H9 (cell line): ENCODE measurements around the gene BMERB1. TPM values are rescaled to one million over a fixed set of nuclear protein-coding genes. Genes with fewer than 3 reads are reported as not detected.
A peak's percentile ranks its signal among the peaks of the same experiment; 100 is the strongest.

Experiments used
- DNase-seq: peaks from one replicate; pipeline ENCODE4 v3.0.0-alpha.2; 2017
- H2AFZ ChIP-seq: one replicate; pipeline ENCODE4 v1.6.1; 2013; ENCODE audit warnings: mild to moderate bottlenecking, low read length, control low read depth, moderate library complexity
- H2AK5ac ChIP-seq: 2 replicates; pipeline ENCODE4 v1.6.1; 2013; ENCODE audit warnings: low read length, control low read depth, mixed read lengths; ENCODE audit not compliant: insufficient read length
- H2BK120ac ChIP-seq: one replicate; pipeline ENCODE4 v1.6.1; 2013; ENCODE audit warnings: low read depth, mild to moderate bottlenecking, low read length, control low read depth, inconsistent platforms; ENCODE audit not compliant: poor library complexity, severe bottlenecking
- H2BK12ac ChIP-seq: 2 replicates; pipeline ENCODE4 v1.6.1; 2013; ENCODE audit warnings: low read length, control low read depth, mixed read lengths, low read depth; ENCODE audit not compliant: insufficient read length
- H2BK15ac ChIP-seq: 2 replicates; pipeline ENCODE4 v1.6.1; 2013; ENCODE audit warnings: low read depth, low read length, control low read depth
- H2BK20ac ChIP-seq: one replicate; pipeline ENCODE4 v1.6.1; 2013; ENCODE audit warnings: low read depth, mild to moderate bottlenecking, low read length, control low read depth, inconsistent platforms; ENCODE audit not compliant: poor library complexity, severe bottlenecking
- H2BK5ac ChIP-seq: 2 replicates; pipeline ENCODE4 v1.6.1; 2013; ENCODE audit warnings: low read length, control low read depth, mixed read lengths; ENCODE audit not compliant: insufficient read length
- H3K14ac ChIP-seq: 2 replicates; pipeline ENCODE4 v1.6.1; 2013; ENCODE audit warnings: low read length, control low read depth; ENCODE audit not compliant: insufficient read depth
- H3K18ac ChIP-seq: 2 replicates; pipeline ENCODE4 v1.6.1; 2013; ENCODE audit warnings: low read depth, mild to moderate bottlenecking, mixed read lengths, low read length, control low read depth; ENCODE audit not compliant: insufficient read length
- H3K23ac ChIP-seq: 2 replicates; pipeline ENCODE4 v1.6.1; 2013; ENCODE audit warnings: low read length, control low read depth, mixed read lengths, low read depth; ENCODE audit not compliant: insufficient read length
- H3K23me2 ChIP-seq: 2 replicates; pipeline ENCODE4 v1.6.1; 2013; ENCODE audit warnings: low read depth, mild to moderate bottlenecking, mixed read lengths, low read length, control low read depth; ENCODE audit not compliant: insufficient read length, poor library complexity, severe bottlenecking
- H3K27ac ChIP-seq: 2 replicates; pipeline ENCODE4 v1.5.1; 2013; ENCODE audit warnings: low read length, control low read depth, mixed read lengths, low read depth; ENCODE audit not compliant: insufficient read length
- H3K27me3 ChIP-seq: 2 replicates; pipeline ENCODE4 v1.6.1; 2013; ENCODE audit warnings: low read length, control low read depth, inconsistent platforms; ENCODE audit not compliant: insufficient read depth
- H3K4ac ChIP-seq: 2 replicates; pipeline ENCODE4 v1.6.1; 2013; ENCODE audit warnings: low read depth, mild to moderate bottlenecking, control low read depth, inconsistent platforms, low read length, moderate library complexity
- H3K4me1 ChIP-seq: 2 replicates; pipeline ENCODE4 v1.6.1; 2013; ENCODE audit warnings: low read length, control low read depth, inconsistent platforms; ENCODE audit not compliant: insufficient read depth
- H3K4me2 ChIP-seq: 2 replicates; pipeline ENCODE4 v1.6.1; 2013; ENCODE audit warnings: low read length, control low read depth, mixed read lengths; ENCODE audit not compliant: insufficient read length, insufficient read depth
- H3K56ac ChIP-seq: 2 replicates; pipeline ENCODE4 v1.6.1; 2013; ENCODE audit warnings: low read depth, mild to moderate bottlenecking, mixed read lengths, low read length, control low read depth; ENCODE audit not compliant: insufficient read length
- H3K79me1 ChIP-seq: 2 replicates; pipeline ENCODE4 v1.6.1; 2013; ENCODE audit warnings: low read depth, mild to moderate bottlenecking, moderate library complexity, low read length, control low read depth, inconsistent platforms; ENCODE audit not compliant: insufficient read depth, poor library complexity, severe bottlenecking
- H3K79me2 ChIP-seq: 2 replicates; pipeline ENCODE4 v1.6.1; 2013; ENCODE audit warnings: low read length, control low read depth, inconsistent platforms; ENCODE audit not compliant: insufficient read depth
- H3K9ac ChIP-seq: 2 replicates; pipeline ENCODE4 v1.6.1; 2013; ENCODE audit warnings: low read length, control low read depth, mixed read lengths; ENCODE audit not compliant: insufficient read length; ENCODE audit errors: extremely low read depth
- H3K9me3 ChIP-seq: one replicate; pipeline ENCODE4 v1.6.1; 2013; ENCODE audit warnings: low read depth, low read length, inconsistent platforms; ENCODE audit not compliant: control insufficient read depth
- H3T11ph ChIP-seq: one replicate; pipeline ENCODE4 v1.6.1; 2013; ENCODE audit warnings: mild to moderate bottlenecking, low read length, control low read depth, inconsistent platforms
- H4K20me1 ChIP-seq: one replicate; pipeline ENCODE4 v1.6.1; 2013; ENCODE audit not compliant: control insufficient read depth, insufficient read length, insufficient read depth
- H4K5ac ChIP-seq: 2 replicates; pipeline ENCODE4 v1.6.1; 2013; ENCODE audit warnings: low read depth, mild to moderate bottlenecking, mixed read lengths, low read length, control low read depth; ENCODE audit not compliant: insufficient read length
- H4K8ac ChIP-seq: replicated peaks from 2 replicates; pipeline ENCODE4 v1.6.1; 2013; ENCODE audit warnings: low read length, control low read depth, mixed read lengths, low read depth; ENCODE audit not compliant: insufficient read length
- H4K91ac ChIP-seq: 2 replicates; pipeline ENCODE4 v1.6.1; 2013; ENCODE audit warnings: low read depth, mild to moderate bottlenecking, moderate library complexity, mixed read lengths, low read length, control low read depth; ENCODE audit not compliant: insufficient read length
- H3K27ac Mint-ChIP-seq, 3 experiments: 2 replicates in 2 of 3; 3 replicates in 1 of 3; pipeline ENCODE4 v1.8.0; 2020 to 2021; ENCODE audit warnings: mixed read lengths in 3 of 3, mild to moderate bottlenecking in 1 of 3, moderate library complexity in 1 of 3
- H3K27me3 Mint-ChIP-seq: 2 replicates; pipeline ENCODE4 v1.8.0; 2021; ENCODE audit warnings: low read depth, mild to moderate bottlenecking, moderate library complexity, mixed read lengths
- H3K36me3 Mint-ChIP-seq, 3 experiments: 2 replicates in 2 of 3; 3 replicates in 1 of 3; pipeline ENCODE4 v1.8.0; 2020 to 2021; ENCODE audit warnings: low read depth in 3 of 3, mixed read lengths in 3 of 3; ENCODE audit not compliant: insufficient read depth in 1 of 3
- H3K4me1 Mint-ChIP-seq, 2 experiments: 2 replicates each; pipeline ENCODE4 v1.8.0; 2020; ENCODE audit warnings: mixed read lengths in 2 of 2
- H3K4me3 Mint-ChIP-seq, 2 experiments: 2 replicates in 1 of 2; 3 replicates in 1 of 2; pipeline ENCODE4 v1.8.0; 2020 to 2021; ENCODE audit warnings: mild to moderate bottlenecking in 2 of 2, mixed read lengths in 2 of 2, moderate library complexity in 1 of 2
- H3K9me3 Mint-ChIP-seq, 2 experiments: 2 replicates in 1 of 2; 3 replicates in 1 of 2; pipeline ENCODE4 v1.8.0; 2020; ENCODE audit warnings: mild to moderate bottlenecking in 2 of 2, mixed read lengths in 2 of 2, moderate library complexity in 1 of 2
- WGBS: extraction: QIAGEN DNeasy Blood & Tissue Kit; methylation state at CpG from one replicate; pipeline ENCODE4 v1.1.7; 2013; ENCODE audit warnings: missing lambda C conversion rate, low lambda C conversion rate, mixed read lengths; ENCODE audit not compliant: insufficient read length; ENCODE audit errors: extremely low coverage; 5-methylcytosine and 5-hydroxymethylcytosine counted together
- total RNA-seq: library from RNA; stranded (reverse); gene quantifications from 2 replicates; pipeline ENCODE4 v1.2.1, GENCODE V29; 2021
- TF ChIP-seq, protein P1 (sequence below): fragments of 200-600 bp; sonication (generic); conservative IDR thresholded peaks from 3 replicates; pipeline ENCODE4 v1.8.0; 2021; ENCODE audit warnings: antibody characterized with exemption, mild to moderate bottlenecking

The BMERB1 gene
- total RNA-seq, 1 experiment from 2014 or later, result 19.5 TPM

DNA sequence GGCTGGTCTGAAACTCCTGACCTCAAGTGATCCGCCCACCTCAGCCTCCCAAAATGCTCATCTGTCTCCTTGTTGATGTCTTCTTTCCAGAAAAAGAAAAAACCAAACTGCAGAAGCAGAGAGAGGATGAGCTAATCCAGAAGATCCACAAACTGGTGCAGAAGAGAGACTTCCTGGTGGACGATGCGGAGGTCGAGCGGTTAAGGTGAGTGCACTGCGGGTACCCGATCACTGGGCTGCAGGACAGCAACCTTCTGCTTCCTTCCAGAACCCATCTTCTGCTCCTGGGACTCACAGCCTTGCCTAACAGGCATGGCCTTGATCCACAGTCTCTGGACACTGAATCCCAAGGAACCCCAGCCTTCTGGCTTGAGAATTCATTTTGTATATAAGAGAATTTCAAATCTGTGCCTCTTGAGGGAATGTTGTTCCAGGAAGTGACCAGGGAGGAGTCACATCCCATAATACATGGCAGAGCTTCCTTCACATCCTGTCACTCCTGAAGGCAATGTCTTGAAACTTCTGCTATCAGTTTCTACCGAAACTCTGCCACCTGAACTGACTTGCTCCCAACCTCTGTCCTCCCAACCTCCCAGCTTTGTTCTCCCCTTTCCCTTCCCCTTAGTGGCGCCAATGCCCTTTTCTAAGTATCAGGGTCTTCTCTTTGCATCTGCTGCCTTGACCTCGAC, 146.9 kb downstream of the BMERB1 start:
- DNase-seq, result no peak
- Histone ChIP-seq H3K79me2 (no peaks in the 10 kb centered on the region), H3K4ac (no peak overlapping the region), H3T11ph (no peak overlapping the region), H3K27ac (no peak overlapping the region), H3K18ac (no peak overlapping the region), H4K20me1 (no peaks in the 10 kb centered on the region), H2BK15ac (no peak overlapping the region), H3K23me2 (no peaks in the 10 kb centered on the region), H4K5ac (no peak overlapping the region), H2BK120ac (no peak overlapping the region), H4K91ac (no peak overlapping the region), H3K4me1 (no peaks in the 10 kb centered on the region), H3K14ac (no peak overlapping the region), H4K8ac (no peak overlapping the region), H3K79me1 (no peaks in the 10 kb centered on the region), H3K9ac (no peak overlapping the region), H2BK20ac (no peak overlapping the region), H3K23ac (no peak overlapping the region), H2AK5ac (no peak overlapping the region), H3K4me2 (no peak overlapping the region), H2BK5ac (no peak overlapping the region), H2AFZ (no peak overlapping the region), H2BK12ac (no peak overlapping the region), H3K27me3 (no peaks in the 10 kb centered on the region), H3K56ac (no peak overlapping the region), H3K9me3 (peaks cover 2% of the 10 kb centered on the region)
- H3K36me3 Mint-ChIP-seq, result peaks cover 31 to 58% (median 41%) of the 10 kb centered on the region in 3 experiments
- H3K4me3 Mint-ChIP-seq, result no peak overlapping the region
- TF ChIP-seq, protein P1, sequence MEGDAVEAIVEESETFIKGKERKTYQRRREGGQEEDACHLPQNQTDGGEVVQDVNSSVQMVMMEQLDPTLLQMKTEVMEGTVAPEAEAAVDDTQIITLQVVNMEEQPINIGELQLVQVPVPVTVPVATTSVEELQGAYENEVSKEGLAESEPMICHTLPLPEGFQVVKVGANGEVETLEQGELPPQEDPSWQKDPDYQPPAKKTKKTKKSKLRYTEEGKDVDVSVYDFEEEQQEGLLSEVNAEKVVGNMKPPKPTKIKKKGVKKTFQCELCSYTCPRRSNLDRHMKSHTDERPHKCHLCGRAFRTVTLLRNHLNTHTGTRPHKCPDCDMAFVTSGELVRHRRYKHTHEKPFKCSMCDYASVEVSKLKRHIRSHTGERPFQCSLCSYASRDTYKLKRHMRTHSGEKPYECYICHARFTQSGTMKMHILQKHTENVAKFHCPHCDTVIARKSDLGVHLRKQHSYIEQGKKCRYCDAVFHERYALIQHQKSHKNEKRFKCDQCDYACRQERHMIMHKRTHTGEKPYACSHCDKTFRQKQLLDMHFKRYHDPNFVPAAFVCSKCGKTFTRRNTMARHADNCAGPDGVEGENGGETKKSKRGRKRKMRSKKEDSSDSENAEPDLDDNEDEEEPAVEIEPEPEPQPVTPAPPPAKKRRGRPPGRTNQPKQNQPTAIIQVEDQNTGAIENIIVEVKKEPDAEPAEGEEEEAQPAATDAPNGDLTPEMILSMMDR, result no peak
- no CpG with 5 or more reads among the region's 10 CpGs for WGBS
- H3K27ac Mint-ChIP-seq, result peak overlapping the region in 2 of 3 experiments; percentile 39 to 42; a peak in 3 of 7 replicates
- no peaks in the 10 kb centered on the region for H3K4me1 Mint-ChIP-seq
- H3K27me3 Mint-ChIP-seq, result no peaks in the 10 kb centered on the region
- H3K9me3 Mint-ChIP-seq, result peaks cover 14 to 16% of the 10 kb centered on the region in 2 experiments
